Ammon's horn (tissue), 1 donor: Measurements from ENCODE around the gene TUBB2B.
A peak's percentile ranks its signal among the peaks of the same experiment; 100 is the strongest.
"Not testable (repeated sequence)": the region's sequence is repeated elsewhere in the genome, so short reads cannot be mapped to it uniquely, and the experiment has no call there.

Source experiments
- DNase-seq: peaks from one replicate; pipeline ENCODE4 v3.0.0-alpha.2; 2016; ENCODE audit warnings: low spot score

The TUBB2B gene

DNA sequence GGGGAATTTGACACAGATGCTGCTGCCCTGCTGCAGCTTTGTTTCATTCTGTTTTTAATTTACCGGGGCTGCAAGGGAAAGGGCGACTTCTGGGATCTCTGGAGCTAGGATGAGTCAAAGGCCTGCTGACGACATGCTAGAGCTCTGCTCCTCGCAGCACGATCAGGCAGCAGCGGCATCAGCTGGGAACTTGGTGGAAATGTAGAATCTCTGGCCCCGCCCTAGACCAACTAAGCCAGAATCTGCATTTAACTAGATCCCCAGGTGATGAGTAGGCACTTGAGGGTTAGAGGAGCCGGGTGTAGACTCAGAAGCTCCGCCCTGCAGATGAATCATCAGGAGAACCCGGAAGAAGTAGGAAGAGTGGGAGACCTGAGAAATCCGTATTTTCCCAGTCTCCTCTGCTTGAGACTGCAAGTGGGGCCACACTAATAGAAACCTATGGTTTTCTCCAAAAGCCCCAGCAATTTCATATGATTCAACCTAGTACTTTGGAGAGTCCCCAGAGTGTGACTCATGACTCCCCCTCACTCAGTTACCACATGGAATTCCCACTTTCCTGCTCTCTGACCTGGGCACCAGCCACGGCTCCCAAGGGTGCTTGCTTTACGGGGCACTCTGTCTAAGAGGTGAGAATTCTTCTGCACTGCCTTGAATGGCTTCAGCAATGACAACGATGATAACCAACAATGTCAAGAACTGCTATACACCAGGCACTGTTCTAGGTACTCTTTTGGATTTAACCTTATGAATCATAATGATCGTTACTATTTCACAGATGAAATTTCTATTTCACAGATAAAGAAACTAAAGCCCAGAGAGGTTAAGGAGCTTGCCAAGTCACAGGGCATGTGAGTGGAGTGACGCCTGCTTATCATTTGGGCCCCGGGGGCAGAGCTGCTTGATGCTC is 18.1 kb downstream of the TUBB2B start:
- peak; percentile 62 for DNase-seq

- DNase-seq, result no peak
Observed at GRCh38 chr6:3208775-3209113, 18.7 kb downstream of the TUBB2B start.

DNA sequence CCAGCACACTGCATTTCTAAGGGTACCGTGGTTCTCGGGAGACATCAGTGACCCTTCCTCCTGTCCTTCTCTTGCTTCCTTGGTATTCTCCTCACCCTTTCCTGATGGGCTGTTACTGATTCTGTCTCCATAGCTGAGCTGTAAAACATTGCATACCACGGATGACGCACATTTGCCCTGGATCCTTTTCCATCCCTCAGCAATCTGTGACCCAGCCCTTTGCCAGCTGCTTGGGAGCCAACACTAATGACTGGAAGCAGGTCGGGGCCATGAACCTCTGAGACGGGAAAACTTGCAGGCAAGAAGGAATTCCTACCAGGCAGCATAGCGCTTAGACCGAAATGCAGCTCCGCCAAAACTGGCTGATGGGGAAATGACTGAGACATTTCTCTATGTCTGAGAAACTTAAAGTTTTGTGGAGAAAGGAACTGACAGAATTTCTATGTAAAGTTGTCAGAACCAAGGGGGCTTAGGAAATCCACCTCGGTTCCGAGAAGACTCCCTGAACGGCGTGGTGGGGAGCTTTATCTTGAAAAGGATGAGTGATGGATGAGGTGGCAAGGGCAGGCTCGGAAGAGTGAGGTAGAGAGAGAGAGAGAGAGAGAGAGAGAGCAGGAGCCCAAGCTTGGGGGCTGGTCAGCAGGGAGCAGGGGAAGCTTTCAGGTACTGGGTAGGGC is 19.2 kb downstream of the TUBB2B start:
- no peak for DNase-seq

DNA sequence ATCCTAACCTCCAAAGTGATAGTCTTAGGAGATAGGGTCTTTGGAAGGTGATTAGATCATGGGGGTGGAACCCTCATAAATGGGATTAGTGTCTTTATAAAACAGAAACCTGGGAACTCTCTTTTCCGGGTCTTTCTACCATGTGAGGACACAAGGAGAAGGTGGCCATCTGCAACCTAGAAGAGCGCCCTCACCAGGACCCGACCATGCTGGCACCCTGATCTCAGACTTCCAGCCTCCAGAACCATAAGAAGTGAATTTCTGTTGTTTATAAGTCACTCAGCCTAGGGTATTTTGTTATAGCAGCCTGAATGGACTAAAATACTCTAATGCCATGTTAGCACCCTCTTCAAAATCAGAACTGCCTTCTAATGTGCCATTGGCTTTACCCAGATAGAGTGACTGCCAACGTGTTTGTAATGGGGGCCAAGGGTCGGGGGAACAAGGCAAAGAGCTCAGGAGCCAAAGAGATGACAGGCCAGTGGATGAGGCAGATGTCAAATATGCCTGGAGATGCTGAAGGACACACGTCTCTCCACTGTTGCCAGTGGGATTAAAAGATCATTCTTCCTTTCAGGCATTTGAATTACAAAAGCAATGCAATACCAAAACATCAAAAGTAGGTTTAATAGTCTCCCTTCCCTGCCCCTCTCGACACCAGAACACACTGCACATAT is 21.0 kb downstream of the TUBB2B start:
- no peak for DNase-seq

- no peak for DNase-seq
Observed at GRCh38 chr6:3205913-3206312, 21.5 kb downstream of the TUBB2B start.

GRCh38 chr6:3204921-3205320 is 22.5 kb downstream of the TUBB2B start:
- no peak for DNase-seq

DNA sequence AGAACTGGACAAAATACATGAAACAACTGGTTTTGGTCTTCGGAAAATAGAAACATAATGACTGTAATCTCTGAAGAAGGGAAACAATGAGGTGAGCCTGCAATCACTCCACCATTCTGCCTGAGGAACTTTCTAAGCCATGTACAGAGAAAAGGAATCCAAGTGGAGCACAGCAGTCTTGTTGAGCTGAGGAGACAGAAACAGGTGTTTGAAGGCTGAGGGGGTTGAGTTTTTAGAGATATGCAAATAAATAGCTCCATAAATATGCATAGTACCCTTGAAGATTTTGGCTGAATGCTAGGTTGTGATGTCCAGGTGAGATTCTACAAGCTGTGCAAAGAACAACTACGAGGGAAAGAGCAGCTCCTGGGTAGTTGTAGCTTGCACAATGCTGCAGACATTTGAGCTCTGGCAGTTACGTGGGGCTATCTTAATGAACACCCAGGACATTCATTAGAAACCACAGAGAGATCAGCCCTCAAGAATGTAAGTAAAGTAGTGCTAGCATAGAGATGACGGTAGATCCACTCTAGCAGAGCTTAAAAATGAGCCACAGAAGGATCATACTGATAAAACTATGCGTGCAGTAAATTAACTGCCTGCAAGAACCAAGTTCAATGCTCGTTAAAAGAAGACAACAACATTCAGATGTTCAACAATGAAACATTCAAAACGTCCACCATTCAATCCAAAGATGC is 24.3 kb downstream of the TUBB2B start:
- DNase-seq, result no peak

DNA sequence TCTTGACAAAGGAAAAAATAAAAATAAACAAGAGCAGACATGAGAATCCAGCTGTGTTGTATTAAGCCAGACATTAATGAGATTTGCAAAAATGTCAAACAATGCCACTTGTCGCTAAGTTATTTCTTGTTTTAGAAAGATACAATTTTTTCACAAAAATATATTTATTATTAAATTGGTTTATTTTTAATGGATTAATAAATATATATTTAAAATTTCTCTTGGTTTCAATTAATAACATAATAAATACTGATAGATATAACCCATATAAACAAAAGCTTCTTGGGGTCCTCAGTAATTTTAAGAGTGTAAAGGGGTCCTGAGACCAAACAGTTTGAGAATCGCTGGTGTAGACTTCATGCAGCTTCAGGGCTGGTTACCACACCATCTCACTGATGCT is 26.1 kb downstream of the TUBB2B start:
- DNase-seq, result no peak

DNA sequence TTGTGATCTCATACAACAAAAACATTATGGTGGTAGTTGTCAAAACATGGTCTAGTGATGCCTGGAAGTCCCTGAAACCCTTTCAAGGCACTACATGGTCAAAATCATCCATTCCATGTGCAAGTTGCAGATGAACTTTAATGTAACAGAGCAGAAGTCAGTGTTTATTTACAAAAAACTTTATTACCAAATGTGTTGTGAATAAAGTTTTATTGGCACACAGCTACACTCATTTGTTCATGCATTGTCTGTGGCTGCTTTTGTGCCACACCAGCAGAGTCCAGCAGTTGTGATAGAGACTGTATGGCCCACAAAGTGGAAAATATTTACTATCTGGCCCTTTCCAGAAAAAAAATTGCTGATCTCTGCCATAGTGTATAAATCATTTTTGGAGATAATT is 26.8 kb downstream of the TUBB2B start:
- no peak for DNase-seq

DNA sequence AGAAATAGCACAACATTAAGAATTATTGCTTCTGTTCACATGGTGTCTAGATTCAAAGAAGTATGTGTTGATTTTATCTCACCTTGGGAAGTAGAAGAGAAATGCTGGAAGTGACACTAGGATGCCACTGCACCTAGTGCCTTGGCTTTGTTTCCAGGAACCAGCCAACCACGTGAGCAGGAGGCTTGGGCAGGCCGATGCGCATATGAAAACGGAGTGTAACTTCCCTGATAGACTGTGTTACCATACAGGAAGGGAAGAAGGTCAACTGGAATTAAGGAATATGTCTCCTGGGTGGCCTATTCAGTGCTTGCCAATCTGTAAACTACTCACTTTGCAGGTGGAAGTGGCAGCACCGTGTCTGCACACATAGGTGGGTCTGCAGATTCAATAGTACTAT is 28.1 kb downstream of the TUBB2B start:
- DNase-seq, result no peak

- not testable (repeated sequence) for DNase-seq
Observed at GRCh38 chr6:3197734-3198133, 29.7 kb downstream of the TUBB2B start.

DNA sequence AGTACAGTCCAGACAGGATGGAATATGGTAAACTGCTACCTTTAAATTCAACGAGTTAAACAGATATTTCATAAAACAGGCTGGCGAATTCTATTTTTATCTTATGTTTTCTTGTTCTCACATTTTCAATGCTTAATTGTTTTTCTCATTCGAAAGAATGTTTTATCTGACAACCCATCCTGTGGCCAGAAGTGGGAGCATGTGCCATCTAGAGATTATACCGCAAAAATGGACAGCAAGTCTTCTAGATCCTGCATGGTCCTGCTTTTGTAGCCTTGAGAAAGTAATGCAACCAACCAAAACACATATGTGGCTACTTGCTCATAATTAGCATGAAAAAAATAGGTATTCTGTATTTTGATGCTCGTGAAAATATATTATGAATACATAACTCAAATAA is 30.7 kb downstream of the TUBB2B start:
- DNase-seq, result no peak

- DNase-seq, result peak; percentile 70
Observed at GRCh38 chr6:3195695-3196497, 31.6 kb downstream of the TUBB2B start.

DNA sequence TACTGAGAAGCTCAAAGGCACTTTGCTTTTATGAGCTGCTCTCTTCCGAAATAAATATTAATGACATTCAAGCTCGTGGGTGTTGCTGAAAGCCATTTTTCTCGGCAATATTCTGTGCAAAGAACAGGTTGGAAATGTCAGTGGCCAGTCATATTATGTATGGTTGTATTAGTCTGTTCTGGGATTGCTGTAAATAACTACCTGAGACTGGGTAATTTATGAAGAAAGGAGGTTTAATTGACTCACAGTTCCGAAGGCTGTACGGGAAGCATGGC is 32.1 kb downstream of the TUBB2B start:
- no peak for DNase-seq

- peak; percentile 91 for DNase-seq
Observed at GRCh38 chr6:3194535-3195419, 32.7 kb downstream of the TUBB2B start.

GRCh38 chr6:3193102-3193849 is 34.2 kb downstream of the TUBB2B start:
- DNase-seq, result peak; percentile 32

GRCh38 chr6:3190779-3191178 is 36.7 kb downstream of the TUBB2B start:
- no peak for DNase-seq

DNA sequence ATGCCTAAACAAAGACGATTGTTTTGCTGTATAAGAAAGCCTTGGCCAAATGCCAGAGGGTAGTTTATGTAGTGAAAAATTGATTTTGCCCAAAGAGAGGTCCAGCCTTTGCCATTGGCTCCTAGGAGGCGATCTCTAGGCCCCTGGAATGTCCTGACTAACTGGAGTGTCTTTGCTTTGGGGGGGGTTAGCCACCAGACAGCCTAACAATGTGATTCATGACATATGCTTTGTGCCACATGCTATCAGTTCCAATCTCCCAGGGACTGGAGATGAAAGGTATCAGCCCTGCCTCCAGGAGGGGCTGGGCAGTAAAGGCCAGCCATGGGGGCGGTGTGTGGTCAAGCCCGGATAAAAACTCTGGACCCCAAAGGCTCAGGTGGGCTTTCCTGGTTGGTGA is 37.4 kb downstream of the TUBB2B start:
- DNase-seq, result no peak

DNA sequence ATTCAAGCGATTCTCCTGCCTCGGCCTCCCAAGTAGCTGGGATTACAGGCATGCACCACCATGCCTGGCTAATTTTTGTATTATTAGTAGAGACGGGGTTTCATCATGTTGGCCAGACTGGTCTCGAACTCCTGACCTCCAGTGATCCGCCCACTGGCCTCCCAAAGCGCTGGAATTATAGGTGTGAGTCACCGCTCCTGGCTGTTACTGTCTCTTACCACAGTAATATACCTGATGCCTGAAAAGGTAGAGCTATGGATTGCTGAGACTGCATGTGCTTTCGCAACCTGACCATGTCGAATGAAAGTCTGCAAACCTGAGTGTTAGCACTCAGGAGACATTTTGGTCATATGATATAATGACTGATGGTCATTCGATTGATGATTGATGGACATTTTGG is 38.3 kb downstream of the TUBB2B start:
- DNase-seq, result not testable (repeated sequence)

DNA sequence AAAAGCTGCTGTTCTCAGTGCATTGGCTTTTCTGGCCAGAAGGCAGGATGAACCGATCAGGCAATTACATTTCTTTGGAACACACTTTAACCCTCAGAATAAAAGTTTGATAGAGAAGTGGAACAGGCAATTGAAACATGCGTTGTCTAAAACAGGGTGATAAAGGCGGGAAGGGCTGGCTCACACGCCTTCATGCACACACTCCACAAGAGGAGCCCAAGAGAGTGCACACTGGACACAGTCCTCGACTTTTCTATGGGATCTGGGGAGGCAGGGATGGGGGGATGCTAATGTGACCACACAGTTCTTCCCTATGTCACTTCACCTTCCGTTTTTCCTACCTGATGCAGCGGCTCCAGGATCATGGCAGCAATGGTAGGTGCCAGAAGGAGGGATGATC is 39.2 kb downstream of the TUBB2B start:
- no peak for DNase-seq
